GM12878 (cell line): Measurements from ENCODE around the gene PLXNA2.

Source experiments
- EP300 ChIP-seq, 2 experiments: fragments of 150-350 bp in 1 of 2; IDR thresholded peaks; 2 replicates each; pipeline ENCODE4 v1.6.1; 2011 to 2012; ENCODE audit warnings: low read depth in 2 of 2, low read length in 2 of 2, borderline replicate concordance in 1 of 2, improper control_type of control experiment in 1 of 2, inconsistent platforms in 1 of 2; ENCODE audit not compliant: control insufficient read depth in 1 of 2
- PBX3 ChIP-seq: IDR thresholded peaks from 2 replicates; pipeline ENCODE4 v1.6.1; 2011; ENCODE audit warnings: mild to moderate bottlenecking, low read depth, low read length, moderate library complexity; ENCODE audit not compliant: insufficient replicate concordance
- SIX5 ChIP-seq: IDR thresholded peaks from 2 replicates; pipeline ENCODE4 v1.6.1; 2011; ENCODE audit warnings: mild to moderate bottlenecking, low read depth, low read length, moderate library complexity; ENCODE audit not compliant: severe bottlenecking
- TF ChIP-seq, protein P1 (sequence below), 3 experiments: IDR thresholded peaks in 2 of 3; conservative IDR thresholded peaks in 1 of 3; 2 replicates each; pipeline ENCODE4 v1.5.1; 2011; ENCODE audit warnings: low read depth in 3 of 3, low read length in 3 of 3, mild to moderate bottlenecking in 3 of 3, control low read depth in 2 of 3, moderate library complexity in 2 of 3, inconsistent platforms in 1 of 3, mixed read lengths in 1 of 3; ENCODE audit not compliant: control insufficient read depth in 2 of 3, insufficient read depth in 1 of 3; ENCODE audit errors: extremely low read depth in 1 of 3

DNA sequence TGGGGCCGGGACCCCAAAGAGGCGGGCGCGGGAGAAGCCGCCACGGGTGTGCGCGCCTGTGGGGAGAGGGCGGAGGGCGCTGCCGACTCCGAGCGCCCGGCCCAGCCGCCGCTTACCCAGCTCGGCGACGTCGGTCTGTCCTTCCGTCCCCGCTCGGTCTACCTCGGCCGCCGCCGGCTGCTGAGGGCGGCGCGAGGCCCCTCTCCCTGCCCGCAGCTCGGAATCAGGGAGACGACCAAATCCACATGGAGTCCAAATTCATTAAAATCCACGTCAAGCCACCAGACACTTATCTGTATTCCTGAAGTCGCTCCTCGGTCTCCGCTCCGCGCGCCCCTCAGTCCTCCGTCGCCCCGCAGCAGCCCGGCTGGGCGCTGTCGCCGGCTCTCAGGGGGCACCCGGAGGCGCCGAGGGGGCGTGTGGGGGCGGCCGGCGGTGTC is 637 bp downstream of the PLXNA2 start:
- TF ChIP-seq PBX3 (no peak), SIX5 (no peak), EP300 (IDR thresholded peaks at IDR 0.05; ENCODE audit: borderline replicate concordance in 1 of 2, control insufficient read depth in 1 of 2, low read depth in 2 of 2, low read length in 2 of 2) (no peak)
- TF ChIP-seq, protein P1, sequence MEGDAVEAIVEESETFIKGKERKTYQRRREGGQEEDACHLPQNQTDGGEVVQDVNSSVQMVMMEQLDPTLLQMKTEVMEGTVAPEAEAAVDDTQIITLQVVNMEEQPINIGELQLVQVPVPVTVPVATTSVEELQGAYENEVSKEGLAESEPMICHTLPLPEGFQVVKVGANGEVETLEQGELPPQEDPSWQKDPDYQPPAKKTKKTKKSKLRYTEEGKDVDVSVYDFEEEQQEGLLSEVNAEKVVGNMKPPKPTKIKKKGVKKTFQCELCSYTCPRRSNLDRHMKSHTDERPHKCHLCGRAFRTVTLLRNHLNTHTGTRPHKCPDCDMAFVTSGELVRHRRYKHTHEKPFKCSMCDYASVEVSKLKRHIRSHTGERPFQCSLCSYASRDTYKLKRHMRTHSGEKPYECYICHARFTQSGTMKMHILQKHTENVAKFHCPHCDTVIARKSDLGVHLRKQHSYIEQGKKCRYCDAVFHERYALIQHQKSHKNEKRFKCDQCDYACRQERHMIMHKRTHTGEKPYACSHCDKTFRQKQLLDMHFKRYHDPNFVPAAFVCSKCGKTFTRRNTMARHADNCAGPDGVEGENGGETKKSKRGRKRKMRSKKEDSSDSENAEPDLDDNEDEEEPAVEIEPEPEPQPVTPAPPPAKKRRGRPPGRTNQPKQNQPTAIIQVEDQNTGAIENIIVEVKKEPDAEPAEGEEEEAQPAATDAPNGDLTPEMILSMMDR (IDR thresholded peaks at IDR 0.05 in 2 of 3, conservative IDR thresholded peaks at IDR 0.05 in 1 of 3; ENCODE audit: control insufficient read depth in 2 of 3, extremely low read depth in 1 of 3, insufficient read depth in 1 of 3, low read depth in 3 of 3, low read length in 3 of 3), result no peak
